ENCODE data around the gene IL1RN. TPM values are rescaled to one million over a fixed set of nuclear protein-coding genes. Genes with fewer than 3 reads are reported as not detected.

The IL1RN gene
- total RNA-seq, 1 experiment from 2014 or later: not detected

DNA sequence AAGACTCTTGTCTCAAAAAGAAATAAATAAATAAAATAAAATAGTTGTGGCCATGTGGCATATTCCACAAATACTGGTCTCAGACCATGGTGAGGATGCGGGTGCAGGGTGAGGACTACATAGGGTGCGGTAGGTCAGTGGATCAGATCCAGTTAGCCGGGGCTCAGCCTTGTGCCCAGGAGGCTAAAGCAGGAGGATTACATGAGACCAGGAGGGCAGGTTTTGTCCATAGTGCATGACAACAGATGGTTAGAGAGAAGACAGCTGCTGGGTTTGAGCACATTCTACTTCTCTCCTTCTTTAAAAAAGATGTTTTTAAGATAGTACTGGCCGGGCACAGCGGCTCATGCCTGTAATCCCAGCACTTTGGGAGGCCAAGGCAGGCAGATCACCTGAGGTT is 33.6 kb downstream of the IL1RN start:
- no peak for TF ChIP-seq SIN3A (IDR thresholded peaks at IDR 0.05; ENCODE audit: borderline replicate concordance, insufficient read depth, low read depth, low read length)
- TF ChIP-seq TCF7L2 (IDR thresholded peaks at IDR 0.05; ENCODE audit: low read depth, low read length): no peak
- TF ChIP-seq, protein P1, sequence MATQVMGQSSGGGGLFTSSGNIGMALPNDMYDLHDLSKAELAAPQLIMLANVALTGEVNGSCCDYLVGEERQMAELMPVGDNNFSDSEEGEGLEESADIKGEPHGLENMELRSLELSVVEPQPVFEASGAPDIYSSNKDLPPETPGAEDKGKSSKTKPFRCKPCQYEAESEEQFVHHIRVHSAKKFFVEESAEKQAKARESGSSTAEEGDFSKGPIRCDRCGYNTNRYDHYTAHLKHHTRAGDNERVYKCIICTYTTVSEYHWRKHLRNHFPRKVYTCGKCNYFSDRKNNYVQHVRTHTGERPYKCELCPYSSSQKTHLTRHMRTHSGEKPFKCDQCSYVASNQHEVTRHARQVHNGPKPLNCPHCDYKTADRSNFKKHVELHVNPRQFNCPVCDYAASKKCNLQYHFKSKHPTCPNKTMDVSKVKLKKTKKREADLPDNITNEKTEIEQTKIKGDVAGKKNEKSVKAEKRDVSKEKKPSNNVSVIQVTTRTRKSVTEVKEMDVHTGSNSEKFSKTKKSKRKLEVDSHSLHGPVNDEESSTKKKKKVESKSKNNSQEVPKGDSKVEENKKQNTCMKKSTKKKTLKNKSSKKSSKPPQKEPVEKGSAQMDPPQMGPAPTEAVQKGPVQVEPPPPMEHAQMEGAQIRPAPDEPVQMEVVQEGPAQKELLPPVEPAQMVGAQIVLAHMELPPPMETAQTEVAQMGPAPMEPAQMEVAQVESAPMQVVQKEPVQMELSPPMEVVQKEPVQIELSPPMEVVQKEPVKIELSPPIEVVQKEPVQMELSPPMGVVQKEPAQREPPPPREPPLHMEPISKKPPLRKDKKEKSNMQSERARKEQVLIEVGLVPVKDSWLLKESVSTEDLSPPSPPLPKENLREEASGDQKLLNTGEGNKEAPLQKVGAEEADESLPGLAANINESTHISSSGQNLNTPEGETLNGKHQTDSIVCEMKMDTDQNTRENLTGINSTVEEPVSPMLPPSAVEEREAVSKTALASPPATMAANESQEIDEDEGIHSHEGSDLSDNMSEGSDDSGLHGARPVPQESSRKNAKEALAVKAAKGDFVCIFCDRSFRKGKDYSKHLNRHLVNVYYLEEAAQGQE (IDR thresholded peaks at IDR 0.05; ENCODE audit: insufficient read depth in 1 of 2, low read depth in 2 of 2, low read length in 1 of 2): no peak
- TF ChIP-seq, protein P2, sequence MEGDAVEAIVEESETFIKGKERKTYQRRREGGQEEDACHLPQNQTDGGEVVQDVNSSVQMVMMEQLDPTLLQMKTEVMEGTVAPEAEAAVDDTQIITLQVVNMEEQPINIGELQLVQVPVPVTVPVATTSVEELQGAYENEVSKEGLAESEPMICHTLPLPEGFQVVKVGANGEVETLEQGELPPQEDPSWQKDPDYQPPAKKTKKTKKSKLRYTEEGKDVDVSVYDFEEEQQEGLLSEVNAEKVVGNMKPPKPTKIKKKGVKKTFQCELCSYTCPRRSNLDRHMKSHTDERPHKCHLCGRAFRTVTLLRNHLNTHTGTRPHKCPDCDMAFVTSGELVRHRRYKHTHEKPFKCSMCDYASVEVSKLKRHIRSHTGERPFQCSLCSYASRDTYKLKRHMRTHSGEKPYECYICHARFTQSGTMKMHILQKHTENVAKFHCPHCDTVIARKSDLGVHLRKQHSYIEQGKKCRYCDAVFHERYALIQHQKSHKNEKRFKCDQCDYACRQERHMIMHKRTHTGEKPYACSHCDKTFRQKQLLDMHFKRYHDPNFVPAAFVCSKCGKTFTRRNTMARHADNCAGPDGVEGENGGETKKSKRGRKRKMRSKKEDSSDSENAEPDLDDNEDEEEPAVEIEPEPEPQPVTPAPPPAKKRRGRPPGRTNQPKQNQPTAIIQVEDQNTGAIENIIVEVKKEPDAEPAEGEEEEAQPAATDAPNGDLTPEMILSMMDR (IDR thresholded peaks at IDR 0.05): no peak
- TF ChIP-seq POLR2AphosphoS5 (IDR thresholded peaks at IDR 0.05; ENCODE audit: low read depth, low read length): no peak
- intact Hi-C loops (cut with micrococcal nuclease; ENCODE audit: unreplicated experiment): no loop called here
- H3K27ac ChIP-seq (ENCODE audit: low read length): no peak overlapping the region
- H3K9me3 ChIP-seq (ENCODE audit: control insufficient read depth, insufficient read depth, low read depth, low read length): no peaks in the 10 kb centered on the region
- ChIA-PET POLR2A (no interaction called here), CTCF (no interaction called here)
- DNase-seq (ENCODE audit: low read depth, low spot score) (no peak), ATAC-seq (no peak)
- 0 out of 2 replicates have a peak, but pooled peaks cover 3% of the 10 kb centered on the region for H3K4me1 ChIP-seq (ENCODE audit: control insufficient read depth, insufficient read depth, low read length)
- no peak overlapping the region for H3K4me3 ChIP-seq (ENCODE audit: low read depth in 2 of 2, low read length in 2 of 2)
- H3K27me3 ChIP-seq (ENCODE audit: control insufficient read depth, insufficient read depth, low read length): peaks cover 8% of the 10 kb centered on the region; the same call in 1 of the 2 replicates
- no TSS peak for BruUV-seq (replicated peaks)
- in situ Hi-C loops (cut with HindIII; ENCODE audit: low pct_unique_long_range_greater_than_20kb, low sequenced_read_pairs): no loop called here
- H3K36me3 ChIP-seq (ENCODE audit: control insufficient read depth, insufficient read depth, low read length): no peaks in the 10 kb centered on the region; the same call in 1 of the 2 replicates

DNA sequence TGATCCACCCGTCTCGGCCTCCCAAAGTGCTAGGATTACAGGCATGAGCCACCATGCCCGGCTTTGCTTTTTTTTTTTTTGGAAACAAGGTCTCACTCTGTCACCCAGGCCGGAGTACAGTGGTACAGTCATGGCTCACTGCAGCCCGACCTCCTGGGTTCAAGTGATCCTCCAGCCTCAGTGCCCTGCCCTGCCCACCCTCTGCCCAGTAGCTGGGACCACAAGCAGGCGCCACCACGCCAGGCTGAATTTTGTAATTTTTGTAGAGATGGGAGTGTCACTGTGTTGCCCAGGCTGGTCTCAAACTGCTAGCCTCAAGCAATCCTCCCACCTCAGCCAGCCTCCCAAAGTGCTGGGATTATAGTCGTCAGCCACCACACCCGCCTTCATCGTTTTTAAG is 34.8 kb downstream of the IL1RN start:
- Histone ChIP-seq H3K27ac (ENCODE audit: low read length) (no peak overlapping the region), H3K9me3 (ENCODE audit: control insufficient read depth, insufficient read depth, low read depth, low read length) (no peaks in the 10 kb centered on the region), H3K27me3 (ENCODE audit: control insufficient read depth, insufficient read depth, low read length) (no peaks in the 10 kb centered on the region), H3K36me3 (ENCODE audit: control insufficient read depth, insufficient read depth, low read length) (no peaks in the 10 kb centered on the region; the same call in 1 of the 2 replicates), H3K4me3 (ENCODE audit: low read depth in 2 of 2, low read length in 2 of 2) (no peak overlapping the region), H3K4me1 (ENCODE audit: control insufficient read depth, insufficient read depth, low read length) (0 out of 2 replicates have a peak, but pooled peaks cover 3% of the 10 kb centered on the region)
- ChIA-PET POLR2A (no interaction called here), CTCF (no interaction called here)
- intact Hi-C loops (cut with micrococcal nuclease; ENCODE audit: unreplicated experiment): no loop called here
- DNase-seq (ENCODE audit: low read depth, low spot score): no peak
- BruUV-seq (replicated peaks): no TSS peak
- in situ Hi-C loops (cut with HindIII; ENCODE audit: low pct_unique_long_range_greater_than_20kb, low sequenced_read_pairs): no loop called here
- TF ChIP-seq SIN3A (IDR thresholded peaks at IDR 0.05; ENCODE audit: borderline replicate concordance, insufficient read depth, low read depth, low read length) (no peak), TCF7L2 (IDR thresholded peaks at IDR 0.05; ENCODE audit: low read depth, low read length) (no peak), POLR2AphosphoS5 (IDR thresholded peaks at IDR 0.05; ENCODE audit: low read depth, low read length) (no peak)
- TF ChIP-seq, protein P1 (IDR thresholded peaks at IDR 0.05; ENCODE audit: insufficient read depth in 1 of 2, low read depth in 2 of 2, low read length in 1 of 2): no peak
- TF ChIP-seq, protein P2 (IDR thresholded peaks at IDR 0.05): no peak
- ATAC-seq: no peak
